ENCODE results near the gene CFAP74. TPM values are rescaled to one million over a fixed set of nuclear protein-coding genes. Genes with fewer than 3 reads are reported as not detected.

Gene CFAP74
- total RNA-seq, 4 donors from 2014 or later, result 0.13 TPM; not detected in 3

DNA sequence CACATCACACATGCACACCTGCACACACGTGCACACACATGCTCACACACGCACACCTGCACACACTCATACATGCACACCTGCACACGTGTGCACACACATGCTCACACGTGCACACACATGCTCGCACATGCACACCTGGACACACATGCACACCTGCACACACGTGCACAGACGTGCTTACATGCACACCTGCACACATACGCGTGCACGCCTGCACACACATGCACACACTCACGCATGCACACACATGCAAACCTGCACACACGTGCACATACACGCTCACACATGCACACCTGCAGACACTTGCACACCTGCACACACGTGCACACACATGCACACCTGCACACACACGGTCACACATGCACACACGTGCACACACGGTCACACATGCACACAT lies 32.6 kb downstream of the CFAP74 start:
- intact Hi-C loops (cut with DNase I), result no loop called here
- TF ChIP-seq POLR2A (IDR thresholded peaks at IDR 0.05), result no peak
- TF ChIP-seq, protein P1, sequence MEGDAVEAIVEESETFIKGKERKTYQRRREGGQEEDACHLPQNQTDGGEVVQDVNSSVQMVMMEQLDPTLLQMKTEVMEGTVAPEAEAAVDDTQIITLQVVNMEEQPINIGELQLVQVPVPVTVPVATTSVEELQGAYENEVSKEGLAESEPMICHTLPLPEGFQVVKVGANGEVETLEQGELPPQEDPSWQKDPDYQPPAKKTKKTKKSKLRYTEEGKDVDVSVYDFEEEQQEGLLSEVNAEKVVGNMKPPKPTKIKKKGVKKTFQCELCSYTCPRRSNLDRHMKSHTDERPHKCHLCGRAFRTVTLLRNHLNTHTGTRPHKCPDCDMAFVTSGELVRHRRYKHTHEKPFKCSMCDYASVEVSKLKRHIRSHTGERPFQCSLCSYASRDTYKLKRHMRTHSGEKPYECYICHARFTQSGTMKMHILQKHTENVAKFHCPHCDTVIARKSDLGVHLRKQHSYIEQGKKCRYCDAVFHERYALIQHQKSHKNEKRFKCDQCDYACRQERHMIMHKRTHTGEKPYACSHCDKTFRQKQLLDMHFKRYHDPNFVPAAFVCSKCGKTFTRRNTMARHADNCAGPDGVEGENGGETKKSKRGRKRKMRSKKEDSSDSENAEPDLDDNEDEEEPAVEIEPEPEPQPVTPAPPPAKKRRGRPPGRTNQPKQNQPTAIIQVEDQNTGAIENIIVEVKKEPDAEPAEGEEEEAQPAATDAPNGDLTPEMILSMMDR (IDR thresholded peaks at IDR 0.05), result no peak
- no peak overlapping the region for H3K4me3 ChIP-seq (replicated peaks in 1 of 3)
- H3K27ac ChIP-seq, result no peak overlapping the region
- H3K9me3 ChIP-seq, result no peaks in the 10 kb centered on the region
- WGBS, 2 donors, result 94 to 97% methylated on average over 17 of the region's 17 CpGs
- no peaks in the 10 kb centered on the region for H3K36me3 ChIP-seq
- no peak for DNase-seq
- no peaks in the 10 kb centered on the region for H3K27me3 ChIP-seq
- no peaks in the 10 kb centered on the region for H3K4me1 ChIP-seq

GRCh38 chr1:1969953-1970716 lies 33.5 kb downstream of the CFAP74 start:
- 80 to 84% methylated on average over 23 to 26 of the region's 29 CpGs for WGBS, 2 donors
- no peaks in the 10 kb centered on the region for H3K9me3 ChIP-seq
- intact Hi-C loops (cut with DNase I), result no loop called here
- no peaks in the 10 kb centered on the region for H3K27me3 ChIP-seq
- no peak overlapping the region for H3K4me3 ChIP-seq (replicated peaks in 1 of 3)
- H3K36me3 ChIP-seq, result no peaks in the 10 kb centered on the region
- no peak for TF ChIP-seq POLR2A (IDR thresholded peaks at IDR 0.05)
- TF ChIP-seq, protein P1 (IDR thresholded peaks at IDR 0.05), result no peak
- no peak overlapping the region for H3K27ac ChIP-seq
- DNase-seq, result no peak
- no peaks in the 10 kb centered on the region for H3K4me1 ChIP-seq

- TF ChIP-seq, protein P1 (IDR thresholded peaks at IDR 0.05), result no peak
- no peak for TF ChIP-seq POLR2A (IDR thresholded peaks at IDR 0.05)
- no peak for DNase-seq
- WGBS, 2 donors, result 80 to 94% methylated on average over 2 to 7 of the region's 10 CpGs
- Histone ChIP-seq H3K27me3 (no peaks in the 10 kb centered on the region), H3K4me1 (no peaks in the 10 kb centered on the region), H3K9me3 (no peaks in the 10 kb centered on the region), H3K36me3 (no peaks in the 10 kb centered on the region), H3K4me3 (replicated peaks in 1 of 3) (no peak overlapping the region), H3K27ac (no peak overlapping the region)
- intact Hi-C loops (cut with DNase I), result no loop called here
Measured at GRCh38 chr1:1969505-1969900, 34.1 kb downstream of the CFAP74 start.

DNA sequence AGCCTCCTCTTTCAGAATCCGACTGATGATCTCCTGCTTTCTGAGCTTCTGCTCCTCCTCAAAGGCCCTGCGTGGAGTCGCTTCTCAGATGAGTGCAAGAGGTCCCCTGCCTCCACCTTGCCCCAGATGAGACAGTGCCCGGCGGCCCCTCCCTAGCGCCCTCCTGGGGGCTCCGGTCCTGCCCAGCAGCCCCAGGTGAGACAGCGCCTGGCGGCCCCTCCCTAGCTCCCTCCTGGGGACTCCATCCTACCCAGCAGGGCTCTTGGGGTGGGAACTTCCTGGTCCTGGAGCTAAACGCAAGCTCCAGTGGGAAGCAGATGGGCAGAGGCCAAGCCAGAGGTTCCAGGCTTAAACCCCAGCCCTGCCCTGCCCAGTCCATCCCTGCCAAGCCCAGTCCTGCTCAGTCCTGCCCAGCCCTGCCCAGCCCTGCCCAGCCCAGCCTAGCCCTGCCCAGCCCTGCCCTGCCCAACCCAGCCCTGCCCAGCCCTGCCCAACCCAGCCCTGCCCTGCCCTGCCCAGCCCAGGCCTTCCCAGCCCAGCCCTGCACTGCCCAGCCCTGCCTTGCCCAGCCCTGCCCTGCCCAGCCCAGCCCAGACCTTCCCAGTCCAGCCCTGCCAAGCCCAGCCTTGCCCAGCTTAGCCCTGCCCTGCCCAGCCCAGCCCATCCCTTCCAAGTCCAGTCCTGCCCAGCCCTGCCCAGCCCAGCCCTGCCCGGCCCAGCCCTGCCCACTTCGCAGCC lies 34.6 kb downstream of the CFAP74 start:
- Histone ChIP-seq H3K9me3 (no peaks in the 10 kb centered on the region), H3K27me3 (no peaks in the 10 kb centered on the region), H3K36me3 (no peaks in the 10 kb centered on the region), H3K4me3 (replicated peaks in 1 of 3) (no peak overlapping the region), H3K4me1 (no peaks in the 10 kb centered on the region), H3K27ac (no peak overlapping the region)
- TF ChIP-seq POLR2A (IDR thresholded peaks at IDR 0.05), result no peak
- TF ChIP-seq, protein P1 (IDR thresholded peaks at IDR 0.05), result no peak
- intact Hi-C loops (cut with DNase I), result no loop called here
- 75% methylated on average over 7 to 9 of the region's 12 CpGs for WGBS, 2 donors
- no peak for DNase-seq

- no peak for TF ChIP-seq POLR2A (IDR thresholded peaks at IDR 0.05)
- TF ChIP-seq, protein P1 (IDR thresholded peaks at IDR 0.05), result no peak
- intact Hi-C loops (cut with DNase I), result no loop called here
Measured at GRCh38 chr1:1967879-1968278, 35.7 kb downstream of the CFAP74 start.

More at GRCh38 chr1:1967879-1968278, 35.7 kb downstream of the CFAP74 start:
- Histone ChIP-seq H3K36me3 (no peaks in the 10 kb centered on the region), H3K4me1 (no peaks in the 10 kb centered on the region), H3K27ac (no peak overlapping the region), H3K27me3 (no peaks in the 10 kb centered on the region), H3K9me3 (no peaks in the 10 kb centered on the region), H3K4me3 (replicated peaks in 1 of 3) (no peak overlapping the region)
- no peak for DNase-seq
- 80 to 87% methylated on average over 3 of the region's 3 CpGs for WGBS, 2 donors

All from thyroid gland (tissue), 4 donors.